ENCODE data around the gene ADGRF3.

DNA sequence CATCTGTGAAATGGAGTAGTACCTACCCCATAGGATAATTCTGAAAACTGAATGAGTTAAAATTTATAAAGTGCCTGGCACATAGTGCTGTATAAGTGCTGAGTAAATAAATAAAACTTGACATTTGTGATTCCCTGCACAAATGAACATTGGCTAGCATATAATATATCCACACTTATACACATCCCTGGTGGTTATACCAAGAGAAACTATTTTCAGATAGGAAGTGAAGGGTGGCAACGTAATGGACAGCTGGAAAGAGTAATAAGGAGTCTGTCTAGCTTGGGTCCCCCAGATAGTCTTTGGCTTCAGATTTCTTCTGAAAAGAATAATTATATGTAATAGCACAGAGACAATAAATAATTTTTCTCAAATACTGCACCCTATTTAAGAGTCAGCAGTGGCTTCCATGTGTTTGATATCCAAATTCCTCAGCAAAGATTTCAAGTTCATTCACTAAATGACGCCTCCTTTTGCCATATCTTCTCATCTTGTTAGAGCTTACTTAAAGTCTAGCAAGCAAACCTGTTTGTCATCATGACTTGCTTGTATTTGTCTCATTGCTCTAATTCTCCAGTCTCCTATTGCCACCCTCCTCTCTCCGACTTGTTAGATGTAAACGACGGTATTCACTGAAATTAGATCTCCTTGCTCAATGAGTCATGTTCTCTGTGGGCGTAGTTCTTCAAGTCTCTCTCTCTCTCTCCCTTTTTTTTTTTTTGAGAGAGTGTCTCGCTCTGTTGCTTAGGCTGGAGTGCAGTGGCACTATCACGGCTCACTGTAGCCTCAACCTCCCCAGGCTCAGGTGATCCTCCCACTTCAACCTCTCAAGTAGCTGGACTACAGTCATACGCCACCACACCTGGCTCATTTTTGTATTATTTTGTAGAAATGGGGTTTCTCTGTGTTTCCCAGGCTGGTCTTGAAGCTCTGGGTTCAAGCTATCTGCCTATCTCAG lies 8.7 kb upstream of the ADGRF3 start:
- TF ChIP-seq, protein P1, sequence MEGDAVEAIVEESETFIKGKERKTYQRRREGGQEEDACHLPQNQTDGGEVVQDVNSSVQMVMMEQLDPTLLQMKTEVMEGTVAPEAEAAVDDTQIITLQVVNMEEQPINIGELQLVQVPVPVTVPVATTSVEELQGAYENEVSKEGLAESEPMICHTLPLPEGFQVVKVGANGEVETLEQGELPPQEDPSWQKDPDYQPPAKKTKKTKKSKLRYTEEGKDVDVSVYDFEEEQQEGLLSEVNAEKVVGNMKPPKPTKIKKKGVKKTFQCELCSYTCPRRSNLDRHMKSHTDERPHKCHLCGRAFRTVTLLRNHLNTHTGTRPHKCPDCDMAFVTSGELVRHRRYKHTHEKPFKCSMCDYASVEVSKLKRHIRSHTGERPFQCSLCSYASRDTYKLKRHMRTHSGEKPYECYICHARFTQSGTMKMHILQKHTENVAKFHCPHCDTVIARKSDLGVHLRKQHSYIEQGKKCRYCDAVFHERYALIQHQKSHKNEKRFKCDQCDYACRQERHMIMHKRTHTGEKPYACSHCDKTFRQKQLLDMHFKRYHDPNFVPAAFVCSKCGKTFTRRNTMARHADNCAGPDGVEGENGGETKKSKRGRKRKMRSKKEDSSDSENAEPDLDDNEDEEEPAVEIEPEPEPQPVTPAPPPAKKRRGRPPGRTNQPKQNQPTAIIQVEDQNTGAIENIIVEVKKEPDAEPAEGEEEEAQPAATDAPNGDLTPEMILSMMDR (conservative IDR thresholded peaks at IDR 0.05; ENCODE audit: low read depth, low read length), result no peak
- TF ChIP-seq EZH2 (IDR thresholded peaks at IDR 0.05; ENCODE audit: borderline replicate concordance, low read depth, low read length, poor library complexity, severe bottlenecking), result no peak
